Gastrocnemius medialis (tissue), 4 donors: ENCODE measurements around the gene ZDHHC1.

Experiments
- CTCF ChIP-seq, 5 experiments: fragments of 450-650 bp in 3 of 5; fragments of 200-600 bp in 2 of 5; sonication (generic) in 2 of 5; IDR thresholded peaks in 4 of 5; conservative IDR thresholded peaks in 1 of 5; 1 replicate in 4 of 5; 2 replicates in 1 of 5; pipeline ENCODE4 v1.5.1; 2016 to 2019; ENCODE audit warnings: antibody characterized with exemption in 5 of 5, mild to moderate bottlenecking in 3 of 5, moderate library complexity in 3 of 5
- POLR2A ChIP-seq, 2 donors: fragments of 450-650 bp; IDR thresholded peaks; one replicate each; pipeline ENCODE4 v1.6.1; 2017; ENCODE audit warnings: antibody characterized with exemption in 2 of 2, mild to moderate bottlenecking in 2 of 2, moderate library complexity in 2 of 2

- no peak for TF ChIP-seq CTCF (IDR thresholded peaks at IDR 0.05 in 4 of 5, conservative IDR thresholded peaks at IDR 0.05 in 1 of 5)
- TF ChIP-seq POLR2A (IDR thresholded peaks at IDR 0.05) = no peak
Measured at GRCh38 chr16:67421030-67421429, 4.8 kb upstream of the ZDHHC1 start.
